Measurements from ENCODE around the gene ALAD. TPM values are rescaled to one million over a fixed set of nuclear protein-coding genes. Genes with fewer than 3 reads are reported as not detected.

Gene ALAD
- total and polyA plus RNA-seq, 2 of the 8 experiments (the other 6 are each of a cell fraction or from before 2014, with no cell fraction given), result 8.2 to 15.3 TPM

GRCh38 chr9:113399646-113400200, 1.4 kb downstream of the ALAD start:
- Histone ChIP-seq H3K23ac (ENCODE audit: insufficient read length) (no peak overlapping the region), H3K27me3 (replicated peaks in 1 of 4; ENCODE audit: control insufficient read depth in 3 of 4, extremely low read depth in 1 of 4, insufficient read depth in 3 of 4, low read length in 3 of 4) (no peaks in the 10 kb centered on the region), H4K20me1 (replicated peaks in 1 of 2; ENCODE audit: control insufficient read depth in 1 of 2, insufficient read depth in 2 of 2, low read length in 2 of 2) (no peaks in the 10 kb centered on the region), H2BK120ac (replicated peaks; ENCODE audit: low read depth, low read length) (no peak overlapping the region), H2BK15ac (ENCODE audit: low read length) (no peak overlapping the region), H3K4me1 (replicated peaks in 1 of 4; ENCODE audit: control insufficient read depth in 3 of 4, insufficient read depth in 4 of 4, low read length in 3 of 4) (peaks cover 0 to 2% (median 0%) of the 10 kb centered on the region in 4 experiments; a peak in 2 of 7 replicates), H2AFZ (ENCODE audit: low read length) (no peak overlapping the region), H3K36me3 (ENCODE audit: control insufficient read depth in 2 of 4, insufficient read depth in 4 of 4, low read length in 3 of 4) (no peaks in the 10 kb centered on the region), H4K91ac (replicated peaks; ENCODE audit: insufficient read length, low read length) (no peak overlapping the region), H3K4me2 (ENCODE audit: insufficient read depth in 1 of 2, low read depth in 2 of 2, low read length in 2 of 2) (peak overlapping the region in 1 of 2 experiments; percentile 57; a peak in 1 of 4 replicates), H3K9me3 (ENCODE audit: insufficient read depth in 2 of 2, low read depth in 1 of 2, low read length in 1 of 2) (no peaks in the 10 kb centered on the region), H3K27ac (ENCODE audit: low read depth, low read length) (no peak overlapping the region), H3K14ac (ENCODE audit: insufficient read length) (no peak overlapping the region), H3K79me1 (ENCODE audit: low read depth, low read length) (no peaks in the 10 kb centered on the region; the same call in 1 of the 2 replicates), H3K79me2 (ENCODE audit: control insufficient read depth in 1 of 2, insufficient read depth in 2 of 2, low read length in 2 of 2) (no peaks in the 10 kb centered on the region), H2AK5ac (ENCODE audit: low read depth, low read length) (no peak overlapping the region), H3K4me3 (ENCODE audit: extremely low read depth in 1 of 4, insufficient read depth in 2 of 4, low read depth in 3 of 4, low read length in 4 of 4) (no peak overlapping the region; a peak in 1 of 8 replicates), H3K56ac (replicated peaks; ENCODE audit: insufficient read length, low read depth, low read length) (no peak overlapping the region), H3K23me2 (ENCODE audit: low read depth, low read length) (no peaks in the 10 kb centered on the region), H2BK5ac (ENCODE audit: low read depth, low read length) (no peak overlapping the region), H2BK20ac (ENCODE audit: low read length) (no peak overlapping the region), H4K8ac (ENCODE audit: extremely low read depth, insufficient read depth, low read length) (no peak overlapping the region), H4K5ac (ENCODE audit: insufficient read length, low read depth, low read length) (no peak overlapping the region), H3K9ac (replicated peaks in 1 of 4; ENCODE audit: extremely low read depth in 1 of 4, low read depth in 3 of 4, low read length in 3 of 4) (no peak overlapping the region), H3K18ac (ENCODE audit: extremely low read depth, low read length) (no peak overlapping the region), H3K4ac (replicated peaks; ENCODE audit: insufficient read length, low read depth, low read length) (no peak overlapping the region), H2BK12ac (ENCODE audit: low read depth, low read length) (no peak overlapping the region)
- no peak for DNase-seq (ENCODE audit: low read depth in 1 of 2, low spot score in 2 of 2)
- WGBS, 2 experiments (ENCODE audit: extremely low coverage in 1 of 2, insufficient coverage in 1 of 2, insufficient read length in 1 of 2, insufficient replicate concordance in 2 of 2, low coverage in 1 of 2, low lambda C conversion rate in 2 of 2, missing lambda C conversion rate in 1 of 2), result 80% methylated on average over 3 of the region's 3 CpGs; no CpG with 5 or more reads in 1 of the 2 experiments
- POLR2A ChIA-PET (ENCODE audit: partially characterized antibody), result interaction anchor here (0.9 to 6.3 kb wide), 5 partner anchors 9 to 29 kb away, joined by 3 to 43 read pairs (median 3); partner anchors contain the start of genes C9orf43, HDHD3 and POLE3
- no peak for FAIRE-seq
- CTCF ChIA-PET (ENCODE audit: partially characterized antibody), result interaction anchor here (0.6 to 9.0 kb wide), 13 partner anchors 8 to 257 kb away, joined by 3 to 61 read pairs (median 4); partner anchors contain the start of genes C9orf43 and POLE3
- TF ChIP-seq TAF7 (optimal IDR thresholded peaks at IDR 0.05; ENCODE audit: borderline replicate concordance, low read depth, low read length), result no peak
- TF ChIP-seq GTF2F1 (IDR thresholded peaks at IDR 0.05; ENCODE audit: borderline replicate concordance, low read depth, low read length), result no peak
- TF ChIP-seq MAX (IDR thresholded peaks at IDR 0.05), result no peak
- TF ChIP-seq BACH1 (IDR thresholded peaks at IDR 0.05; ENCODE audit: low read length), result no peak
- no peak for TF ChIP-seq ASH2L (IDR thresholded peaks at IDR 0.05; ENCODE audit: low read length)
- TF ChIP-seq CHD1 (IDR thresholded peaks at IDR 0.05; ENCODE audit: low read depth, low read length), result no peak
- TF ChIP-seq SIX5 (IDR thresholded peaks at IDR 0.05; ENCODE audit: low read depth, low read length), result no peak
- no peak for TF ChIP-seq CTBP2 (IDR thresholded peaks at IDR 0.05; ENCODE audit: borderline replicate concordance, insufficient read depth, insufficient read length, low read length)

All from H1 (cell line).